Measurements from ENCODE around the gene STK40. TPM values are rescaled to one million over a fixed set of nuclear protein-coding genes. Genes with fewer than 3 reads are reported as not detected.

Gene STK40
- total RNA-seq, 4 donors from 2014 or later: 19.1 to 84.5 (median 44.0) TPM

- H3K4me1 ChIP-seq: no peaks in the 10 kb centered on the region
- H3K27me3 ChIP-seq: no peaks in the 10 kb centered on the region
- no peak overlapping the region for H3K4me3 ChIP-seq
- TF ChIP-seq CTCF (IDR thresholded peaks at IDR 0.05) (peak; percentile 89 to 95 (median 92)), POLR2A (IDR thresholded peaks at IDR 0.05) (no peak)
- intact Hi-C loops (cut with DNase I; ENCODE audit: low total_unique reads): loop anchor here (5.0 to 10.0 kb wide), 2 partner anchors 79 to 296 kb away; partner anchors contain the start of gene COL8A2
- DNase-seq: peak; percentile 86 to 90
- H3K9me3 ChIP-seq: no peaks in the 10 kb centered on the region
- H3K36me3 ChIP-seq: no peaks in the 10 kb centered on the region
- no peak overlapping the region for H3K27ac ChIP-seq
Observed at GRCh38 chr1:36420836-36421317, 35.2 kb upstream of the STK40 start.

- Histone ChIP-seq H3K36me3 (no peaks in the 10 kb centered on the region), H3K27me3 (no peaks in the 10 kb centered on the region), H3K9me3 (no peaks in the 10 kb centered on the region), H3K4me3 (no peak overlapping the region), H3K27ac (no peak overlapping the region), H3K4me1 (no peaks in the 10 kb centered on the region)
- peak in 1 of 2 donors; percentile 58 for DNase-seq
- TF ChIP-seq CTCF (IDR thresholded peaks at IDR 0.05) (no peak), POLR2A (IDR thresholded peaks at IDR 0.05) (no peak)
- intact Hi-C loops (cut with DNase I; ENCODE audit: low total_unique reads): loop anchor here (5.0 to 10.0 kb wide), 2 partner anchors 78 to 296 kb away; partner anchors contain the start of gene COL8A2
Observed at GRCh38 chr1:36420409-36420808, 34.7 kb upstream of the STK40 start.

GRCh38 chr1:36419569-36419968 is 33.8 kb upstream of the STK40 start:
- Histone ChIP-seq H3K27ac (no peak overlapping the region), H3K27me3 (no peaks in the 10 kb centered on the region), H3K9me3 (no peaks in the 10 kb centered on the region), H3K4me3 (no peak overlapping the region), H3K4me1 (no peaks in the 10 kb centered on the region), H3K36me3 (no peaks in the 10 kb centered on the region)
- TF ChIP-seq CTCF (IDR thresholded peaks at IDR 0.05): no peak
- TF ChIP-seq POLR2A (IDR thresholded peaks at IDR 0.05): no peak
- DNase-seq: no peak
- intact Hi-C loops (cut with DNase I; ENCODE audit: low total_unique reads): no loop called here

- Histone ChIP-seq H3K4me1 (no peaks in the 10 kb centered on the region), H3K36me3 (no peaks in the 10 kb centered on the region), H3K4me3 (no peak overlapping the region), H3K9me3 (no peaks in the 10 kb centered on the region), H3K27ac (no peak overlapping the region), H3K27me3 (no peaks in the 10 kb centered on the region)
- intact Hi-C loops (cut with DNase I; ENCODE audit: low total_unique reads): no loop called here
- DNase-seq: no peak
- TF ChIP-seq CTCF (IDR thresholded peaks at IDR 0.05): no peak
- TF ChIP-seq POLR2A (IDR thresholded peaks at IDR 0.05): no peak
Observed at GRCh38 chr1:36419140-36419539, 33.4 kb upstream of the STK40 start.

GRCh38 chr1:36417931-36418330 is 32.2 kb upstream of the STK40 start:
- H3K9me3 ChIP-seq: no peaks in the 10 kb centered on the region
- H3K36me3 ChIP-seq: no peaks in the 10 kb centered on the region
- no peaks in the 10 kb centered on the region for H3K27me3 ChIP-seq
- no peak overlapping the region for H3K27ac ChIP-seq
- H3K4me1 ChIP-seq: no peaks in the 10 kb centered on the region
- H3K4me3 ChIP-seq: no peak overlapping the region
- TF ChIP-seq CTCF (IDR thresholded peaks at IDR 0.05): no peak
- TF ChIP-seq POLR2A (IDR thresholded peaks at IDR 0.05): no peak
- no peak for DNase-seq
- intact Hi-C loops (cut with DNase I; ENCODE audit: low total_unique reads): no loop called here

Measured in uterus (tissue), 4 donors.